HS-27A (cell line): ENCODE data around the gene PPCDC.
"Not testable (repeated sequence)": the region's sequence is repeated elsewhere in the genome, so short reads cannot be mapped to it uniquely, and the experiment has no call there.

Experiments used
- DNase-seq: peaks from one replicate; pipeline ENCODE4 v3.0.0-alpha.2; 2012; ENCODE audit warnings: low read depth, missing footprints

PPCDC gene

DNA sequence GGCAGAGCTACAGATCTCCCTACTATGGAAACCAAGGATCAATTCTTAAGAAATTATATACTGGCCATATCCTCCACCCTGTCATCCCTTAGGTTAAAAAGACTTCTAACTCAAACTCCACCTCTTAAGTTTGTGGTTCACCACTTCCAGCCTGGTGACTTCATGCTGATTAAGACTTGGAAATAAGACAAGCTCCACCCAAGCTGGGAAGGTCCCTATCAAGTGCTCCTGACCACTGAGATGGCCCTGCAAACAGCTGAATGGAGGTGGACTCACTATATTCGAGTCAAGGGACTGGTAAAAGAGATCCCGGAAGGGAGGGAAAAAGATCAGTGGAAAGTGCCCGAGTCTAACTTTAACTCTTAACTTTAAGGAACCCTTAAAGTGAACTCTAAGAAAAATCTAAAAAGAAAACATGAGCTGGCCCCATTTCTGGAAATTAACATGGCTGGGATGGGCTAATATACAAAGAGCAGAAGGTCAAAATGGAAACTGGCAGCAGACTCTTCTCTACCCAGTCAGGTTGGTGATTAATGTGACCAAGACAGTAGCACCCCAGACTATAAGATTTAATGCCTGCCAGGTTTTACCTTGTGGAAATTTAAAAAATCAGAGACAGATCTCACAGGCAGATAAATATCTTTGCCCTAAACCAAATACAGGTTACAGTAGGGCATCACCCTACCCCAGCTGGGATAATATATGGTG lies 43.9 kb downstream of the PPCDC start:
- DNase-seq = peak; percentile 74

DNA sequence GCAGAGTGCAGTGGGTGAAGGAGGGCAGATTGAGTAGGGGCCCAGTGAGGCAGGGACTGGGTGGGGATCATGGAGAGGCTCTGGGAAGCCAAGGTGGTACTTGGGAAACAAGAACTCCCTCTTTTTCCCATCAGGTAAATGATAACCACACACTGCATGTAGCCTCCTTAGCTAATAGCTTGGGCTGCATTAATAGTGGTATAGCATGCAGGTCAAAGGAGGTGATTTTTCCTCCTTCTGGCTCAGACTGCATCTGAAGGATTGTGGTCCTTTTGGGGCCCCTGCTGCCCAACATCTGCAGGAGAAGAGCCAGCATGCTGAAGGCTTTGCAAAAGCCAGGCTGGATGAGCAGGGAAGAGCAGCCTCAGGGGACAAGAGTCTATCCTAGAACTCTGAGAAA lies 45.4 kb downstream of the PPCDC start:
- DNase-seq = no peak

DNA sequence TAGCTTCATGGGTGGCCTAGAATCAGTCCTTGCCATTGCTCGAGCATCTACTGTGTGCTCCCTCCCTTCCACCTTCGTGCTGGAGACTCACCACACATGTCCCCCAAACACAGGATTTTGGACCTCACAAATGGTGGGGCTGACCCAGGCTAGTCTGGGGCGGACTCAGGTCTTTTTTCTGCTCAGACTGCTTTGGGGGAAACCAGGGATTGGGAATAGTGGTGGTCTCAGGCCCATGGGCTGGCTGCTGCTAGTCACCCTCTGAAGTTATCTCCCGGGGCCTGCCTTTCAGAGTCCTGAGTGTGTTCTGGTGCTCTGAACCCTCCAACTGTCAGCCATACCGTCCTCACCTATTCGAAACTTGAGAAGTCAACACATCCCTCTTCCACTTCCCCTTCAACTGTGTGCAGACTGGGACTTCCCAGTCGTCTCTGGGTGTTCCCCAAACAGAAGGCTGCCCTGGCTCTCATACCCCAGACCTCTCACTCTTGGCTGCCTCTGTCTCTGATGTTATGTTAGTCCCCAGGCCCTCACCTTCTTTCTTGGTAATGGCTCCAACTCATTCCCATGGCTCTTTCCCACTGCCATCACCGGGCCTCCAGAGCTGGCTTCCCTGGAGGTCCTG lies 46.0 kb downstream of the PPCDC start:
- DNase-seq = no peak

DNA sequence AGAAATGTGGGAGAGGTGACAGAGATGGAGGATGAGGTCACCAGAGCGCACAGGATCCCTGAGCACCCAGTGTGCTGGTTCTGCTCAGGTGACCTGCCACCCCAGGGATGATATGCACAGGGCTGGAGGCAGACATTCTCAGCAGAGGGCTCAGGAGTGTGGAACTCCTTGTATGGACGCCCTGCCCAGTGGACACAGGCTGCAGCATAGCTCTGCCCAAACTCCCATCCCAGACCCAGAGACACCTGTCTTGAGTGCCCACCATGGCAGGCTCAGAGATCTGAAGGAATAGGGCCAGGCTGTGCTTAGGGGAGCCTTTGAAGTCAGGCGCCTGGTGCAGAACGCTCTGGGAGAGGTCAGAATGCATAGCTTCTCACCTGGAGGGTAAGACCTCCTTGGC lies 47.3 kb downstream of the PPCDC start:
- no peak for DNase-seq

DNA sequence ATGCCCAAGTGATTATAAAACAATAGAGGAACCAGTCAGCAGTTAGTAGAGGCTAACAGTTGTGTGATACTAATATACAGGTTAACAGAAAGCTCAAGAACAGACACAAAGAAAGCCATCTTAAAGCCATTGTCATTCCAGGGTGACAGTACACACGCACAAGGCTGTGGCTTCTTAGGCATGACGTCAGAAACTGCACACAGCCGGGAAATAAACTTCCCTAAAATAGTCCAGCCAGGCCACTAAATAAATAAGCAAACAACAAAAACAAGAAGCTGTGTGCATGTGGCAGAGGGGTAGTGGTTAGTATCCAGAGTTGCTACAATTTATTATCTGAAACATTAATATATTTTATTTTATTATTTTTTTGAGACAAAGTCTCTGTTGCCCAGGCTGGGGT lies 49.8 kb downstream of the PPCDC start:
- DNase-seq = no peak

DNA sequence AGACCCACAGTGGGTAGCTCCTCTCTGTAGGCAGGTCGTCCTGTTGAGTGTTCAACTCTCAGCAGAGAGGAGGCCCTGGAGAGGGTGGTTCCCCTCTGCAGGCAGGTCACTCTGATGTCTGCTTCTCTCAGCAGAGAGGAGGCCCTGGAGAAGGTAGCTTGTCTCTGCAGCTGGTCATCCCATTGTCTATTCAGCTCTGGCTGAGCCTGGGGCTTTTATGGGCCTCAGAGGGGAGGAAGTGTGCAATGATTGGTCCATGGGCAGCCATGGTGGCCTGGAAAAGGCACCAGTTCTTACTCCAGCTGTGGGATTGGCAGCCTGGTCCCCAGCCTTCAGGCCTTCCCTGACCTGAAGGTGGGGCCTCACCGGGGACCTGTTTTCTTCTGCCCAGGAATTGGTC lies 52.9 kb downstream of the PPCDC start:
- no peak for DNase-seq

DNA sequence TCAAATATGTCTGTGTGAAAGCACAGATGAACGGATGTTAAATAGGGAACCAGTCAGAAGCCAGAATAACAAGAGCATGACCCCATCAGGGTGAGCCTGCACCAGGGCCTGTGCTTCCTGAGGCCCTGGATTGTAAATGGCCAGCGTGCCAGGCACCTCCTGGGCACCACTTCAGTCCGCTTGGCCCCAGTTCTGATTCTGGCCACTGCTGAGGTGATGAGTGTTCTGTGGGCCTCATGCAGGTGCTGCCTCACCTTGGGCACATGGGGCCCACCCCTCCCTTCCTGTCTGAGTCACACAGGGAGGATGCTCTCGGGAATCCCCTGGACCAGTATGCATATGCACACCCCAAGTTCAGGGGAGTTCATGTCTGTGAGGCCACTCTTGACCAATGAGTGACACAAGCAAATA lies 54.2 kb downstream of the PPCDC start:
- not testable (repeated sequence) for DNase-seq

DNA sequence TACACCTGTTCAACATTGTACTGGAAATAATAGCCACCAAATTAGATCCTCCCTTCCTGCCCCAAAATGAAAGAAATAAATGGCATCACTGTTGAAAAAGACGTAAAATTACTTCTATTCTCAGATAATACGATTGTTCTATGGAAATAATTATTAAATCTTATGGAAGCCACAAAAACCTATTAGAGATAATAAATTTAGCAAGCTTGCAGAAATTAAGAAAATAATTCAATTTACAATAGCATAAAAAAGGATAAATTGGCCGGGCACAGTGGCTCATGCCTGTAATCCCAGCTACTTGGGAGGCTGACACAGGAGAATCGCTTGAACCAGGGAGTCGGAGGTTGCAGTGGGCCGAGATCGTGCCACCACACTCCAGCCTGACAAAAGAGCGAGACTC lies 57.8 kb downstream of the PPCDC start:
- DNase-seq = no peak

DNA sequence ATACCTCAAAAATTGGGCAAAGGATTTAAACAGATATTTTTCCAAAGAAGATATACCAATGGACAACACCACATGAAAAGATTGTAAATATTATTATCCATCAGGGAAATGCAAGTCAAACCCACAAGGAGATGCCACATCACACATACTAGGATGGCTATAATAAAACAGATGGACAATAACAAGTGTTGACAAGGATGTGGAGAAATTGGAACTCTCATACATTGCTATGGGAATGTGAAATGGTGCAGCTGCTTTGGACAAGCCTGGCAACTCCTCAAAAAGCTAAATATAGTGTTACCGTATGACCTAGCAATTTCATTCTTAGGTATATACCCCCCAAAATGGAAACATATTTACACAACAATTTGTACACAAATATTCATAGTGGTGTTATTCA lies 59.3 kb downstream of the PPCDC start:
- DNase-seq = no peak

DNA sequence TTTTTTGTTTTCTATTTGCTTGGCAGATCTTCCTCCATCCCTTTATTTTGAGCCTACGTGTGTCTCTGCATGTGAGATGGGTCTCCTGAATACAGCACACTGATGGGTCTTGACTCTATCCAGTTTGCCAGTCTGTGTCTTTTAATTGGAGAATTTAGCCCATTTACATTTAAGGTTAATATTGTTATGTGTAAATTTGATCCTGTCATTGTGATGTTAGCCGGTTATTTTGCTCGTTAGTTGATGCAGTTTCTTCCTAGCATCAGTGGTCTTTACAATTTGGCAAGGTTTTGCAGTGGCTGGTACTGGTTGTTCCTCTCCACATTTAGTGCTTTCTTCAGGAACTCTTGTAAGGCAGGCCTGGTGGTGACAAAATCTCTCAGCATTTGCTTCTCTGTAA lies 62.3 kb downstream of the PPCDC start:
- not testable (repeated sequence) for DNase-seq

DNA sequence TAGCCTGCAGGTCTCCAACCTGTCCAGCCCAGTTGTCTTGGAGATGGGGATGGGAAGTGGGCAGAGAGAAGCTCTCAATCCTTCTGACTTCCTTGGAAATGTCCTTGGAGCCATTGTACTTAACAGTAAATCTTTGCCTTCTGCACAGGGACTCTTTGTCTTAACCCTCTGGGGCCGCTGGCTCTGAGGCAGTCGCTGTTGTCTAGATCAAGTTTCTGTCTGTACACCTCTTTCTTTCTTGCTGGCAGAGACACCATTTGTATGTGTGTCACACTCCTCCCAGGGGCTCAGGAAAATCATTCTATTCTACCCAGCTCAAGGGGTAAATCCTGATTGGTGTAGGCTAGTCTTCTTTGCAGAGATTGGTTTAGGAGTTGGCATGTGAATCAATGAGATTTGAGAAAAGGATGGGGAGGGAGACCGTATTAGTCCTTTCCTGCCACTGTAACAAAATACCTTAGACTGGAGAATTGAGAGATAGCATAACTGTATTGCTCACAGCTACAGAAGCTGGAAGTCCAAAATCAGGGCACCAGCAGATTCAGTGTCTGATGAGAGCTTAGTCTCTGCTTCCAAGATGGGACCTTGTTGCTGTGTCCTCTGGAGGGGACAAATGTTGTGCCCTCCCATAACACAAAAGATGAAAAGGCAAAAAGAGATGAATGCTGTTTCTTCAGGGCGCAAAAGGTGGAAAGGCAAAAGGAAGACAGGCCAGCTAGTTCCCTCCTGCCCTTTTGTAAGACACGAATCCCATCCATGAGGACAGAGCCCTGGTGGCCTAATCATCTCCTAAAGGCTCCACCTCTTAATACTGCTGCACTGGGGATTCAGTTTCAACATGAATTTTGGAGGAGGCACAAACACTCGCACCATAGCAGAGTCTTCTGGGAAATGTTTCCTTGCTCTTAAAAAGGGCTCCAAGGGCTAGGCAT lies 66.3 kb downstream of the PPCDC start:
- no peak for DNase-seq

DNA sequence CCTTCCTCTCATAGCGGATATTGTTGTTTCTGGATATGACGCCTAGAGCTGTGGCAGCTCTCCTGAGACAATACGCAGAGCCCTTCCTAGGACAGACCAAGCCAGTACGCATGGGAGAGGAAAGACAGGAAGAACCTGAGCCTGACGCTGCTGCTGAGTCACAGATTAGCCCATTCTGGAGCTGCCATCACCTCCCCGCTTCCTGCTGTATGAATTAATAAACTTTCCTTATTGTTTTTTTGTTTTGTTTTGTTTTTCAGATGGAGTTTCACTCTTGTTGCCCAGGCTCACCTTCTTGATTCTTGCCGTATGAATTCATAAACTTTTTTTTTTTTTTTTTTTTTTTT lies 67.0 kb downstream of the PPCDC start:
- DNase-seq = no peak

DNA sequence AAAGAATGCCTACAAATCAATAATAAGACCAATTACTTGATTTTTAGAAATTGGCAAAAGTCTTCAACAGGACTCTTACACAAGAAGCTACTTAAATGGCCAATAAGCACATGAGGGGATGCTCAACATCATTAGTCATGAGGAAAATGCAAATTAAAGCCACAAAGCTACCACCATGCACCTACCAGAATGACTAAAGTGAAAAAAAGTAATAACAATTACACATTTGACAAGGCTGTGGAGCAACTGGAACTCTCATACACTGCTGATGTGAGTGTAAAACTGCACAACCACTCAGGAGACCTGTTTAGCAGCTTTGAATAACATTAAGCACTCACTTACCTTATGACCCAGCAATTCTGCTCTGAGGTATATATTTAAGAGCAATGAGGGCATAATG lies 68.4 kb downstream of the PPCDC start:
- DNase-seq = no peak

DNA sequence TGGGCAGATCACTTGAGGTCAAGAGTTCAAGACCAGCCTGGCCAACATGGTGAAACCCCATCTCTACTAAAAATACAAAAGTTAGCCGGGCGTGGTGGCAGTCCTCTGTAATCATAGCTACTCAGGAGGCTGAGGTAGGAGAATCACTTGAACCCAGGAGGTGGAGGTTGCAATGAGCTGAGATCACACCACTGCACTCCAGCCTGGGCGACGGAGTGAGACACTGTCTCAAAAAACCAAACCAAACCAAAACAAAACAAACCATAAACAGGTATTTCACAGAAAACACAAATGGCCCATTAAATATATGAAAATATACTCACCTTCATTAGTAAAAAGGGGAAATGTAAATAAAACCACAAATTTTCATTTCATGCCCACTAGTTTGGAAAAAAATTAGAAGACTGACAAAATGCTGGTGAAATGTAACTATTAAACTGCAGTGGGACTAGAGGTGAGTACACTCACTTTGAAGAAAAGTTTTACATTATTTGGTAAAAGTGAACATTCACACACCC lies 71.6 kb downstream of the PPCDC start:
- DNase-seq = not testable (repeated sequence)

DNA sequence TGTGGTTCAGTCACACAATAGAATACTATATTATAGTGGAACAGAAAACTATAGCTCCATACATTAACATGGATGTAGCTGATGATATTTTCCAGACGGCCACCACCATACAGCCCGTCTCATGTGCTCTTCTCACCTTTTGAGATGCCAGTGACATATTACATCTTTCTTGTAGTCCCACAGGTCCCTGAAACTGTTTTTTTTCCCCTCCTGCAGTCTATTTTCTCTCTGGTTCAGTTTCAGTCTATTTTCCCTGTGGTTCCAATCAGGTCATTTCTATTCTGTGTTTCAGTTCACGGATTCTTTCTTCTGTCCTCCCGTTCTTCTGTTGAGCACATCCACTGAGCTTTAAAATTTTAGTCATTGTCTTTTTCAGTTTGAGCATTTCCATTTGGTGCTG lies 72.2 kb downstream of the PPCDC start:
- DNase-seq = no peak

DNA sequence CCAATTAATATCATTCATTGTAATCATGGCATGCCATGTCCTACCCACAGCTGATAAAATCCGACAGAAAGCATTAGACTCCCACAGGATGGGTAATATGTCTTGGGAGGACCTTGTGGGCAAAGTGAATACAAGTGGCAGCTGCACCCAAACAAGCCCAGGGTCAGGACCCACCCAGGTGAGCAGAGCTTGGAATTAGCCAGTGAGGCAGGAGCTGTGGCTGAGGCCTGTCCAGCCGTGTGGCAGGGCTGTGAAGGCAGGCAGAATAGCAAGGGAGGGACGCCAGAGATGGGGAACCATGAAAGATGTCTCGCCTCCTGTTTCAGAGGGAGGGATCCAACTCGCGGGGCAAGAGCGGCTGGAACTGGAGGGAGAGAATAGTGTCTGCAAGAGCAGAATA lies 74.5 kb downstream of the PPCDC start:
- no peak for DNase-seq

DNA sequence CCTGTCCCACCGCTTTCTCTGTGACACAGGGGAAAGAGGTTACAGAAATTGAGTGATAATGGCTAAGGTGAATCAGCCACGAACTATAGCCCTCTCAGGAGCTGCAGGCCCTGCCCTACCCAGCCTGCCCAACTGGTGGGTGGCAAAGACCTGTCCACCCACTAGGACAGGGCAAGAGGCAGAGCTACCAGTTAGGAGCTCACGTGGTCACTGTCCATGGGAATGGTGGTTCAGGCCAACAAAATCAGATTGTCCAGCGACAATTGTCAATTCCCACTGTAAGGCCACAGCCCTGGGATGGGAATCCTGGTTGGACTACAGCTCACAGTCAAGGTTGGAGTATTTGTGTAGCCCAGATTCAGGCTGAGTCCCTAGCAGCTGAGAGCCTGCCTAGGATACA lies 75.0 kb downstream of the PPCDC start:
- no peak for DNase-seq
